Breast epithelium (tissue), 4 donors: ENCODE results near the gene WDR74. TPM values are rescaled to one million over a fixed set of nuclear protein-coding genes. Genes with fewer than 3 reads are reported as not detected.

ENCODE experiments used
- DNase-seq, 2 donors: peaks; one replicate each; pipeline ENCODE4 v3.0.0-alpha.2; 2019; ENCODE audit warnings: low spot score in 2 of 2
- H3K27ac ChIP-seq, 2 donors: fragments of 200-600 bp; sonication (generic) in 1 of 2; one replicate each; pipeline ENCODE4 v1.5.1; 2016 to 2019; ENCODE audit warnings: mild to moderate bottlenecking in 1 of 2
- H3K27me3 ChIP-seq, 2 donors: fragments of 200-600 bp; sonication (generic) in 1 of 2; one replicate each; pipeline versions ENCODE4 v1.5.1 to v1.6.0; 2017 to 2019; ENCODE audit warnings: control low read depth in 1 of 2, mild to moderate bottlenecking in 1 of 2
- H3K36me3 ChIP-seq: fragments of 200-600 bp; one replicate; pipeline ENCODE4 v1.5.1; 2019
- H3K4me1 ChIP-seq, 2 donors: fragments of 200-600 bp; sonication (generic); one replicate each; pipeline ENCODE4 v1.5.1; 2016 to 2019; ENCODE audit warnings: control low read depth in 1 of 2
- H3K4me3 ChIP-seq, 3 donors: fragments of 200-600 bp; sonication (generic); 1 replicate in 2 of 3; 2 replicates in 1 of 3; pipeline ENCODE4 v1.5.1; 2016 to 2019; ENCODE audit warnings: mild to moderate bottlenecking in 3 of 3, moderate library complexity in 2 of 3
- H3K9me3 ChIP-seq, 2 donors: fragments of 200-600 bp; sonication (generic) in 1 of 2; one replicate each; pipeline ENCODE4 v1.5.1; 2016 to 2019; ENCODE audit warnings: control low read depth in 1 of 2
- POLR2A ChIP-seq: fragments of 450-650 bp; IDR thresholded peaks from one replicate; pipeline ENCODE4 v1.6.1; 2016; ENCODE audit warnings: antibody characterized with exemption, mild to moderate bottlenecking, moderate library complexity
- POLR2AphosphoS5 ChIP-seq, 3 donors: sonication (generic); formaldehyde crosslinking; IDR thresholded peaks; one replicate each; pipeline ENCODE4 v1.6.1; 2017; ENCODE audit warnings: antibody characterized with exemption in 3 of 3
- intact Hi-C: fragments of 100-400 bp; cut with DNase I; formaldehyde crosslinking; loops from one replicate; pipeline ENCODE4 v1.15.1; 2023; ENCODE audit warnings: low total_unique reads
- total RNA-seq, 3 donors: library from RNA; depleted of rRNA; stranded (reverse); fragments of >200 nt; gene quantifications; one replicate each; pipeline ENCODE4 v1.1.0, GENCODE V29; 2016
- TF ChIP-seq, protein P1 (sequence below), 3 donors: fragments of 450-650 bp; IDR thresholded peaks; one replicate each; pipeline ENCODE4 v1.5.1; 2016 to 2017; ENCODE audit warnings: antibody characterized with exemption in 3 of 3, mild to moderate bottlenecking in 3 of 3, moderate library complexity in 3 of 3

WDR74 gene
- total RNA-seq, 3 donors from 2014 or later = 46.6 to 62.6 (median 48.7) TPM

DNA sequence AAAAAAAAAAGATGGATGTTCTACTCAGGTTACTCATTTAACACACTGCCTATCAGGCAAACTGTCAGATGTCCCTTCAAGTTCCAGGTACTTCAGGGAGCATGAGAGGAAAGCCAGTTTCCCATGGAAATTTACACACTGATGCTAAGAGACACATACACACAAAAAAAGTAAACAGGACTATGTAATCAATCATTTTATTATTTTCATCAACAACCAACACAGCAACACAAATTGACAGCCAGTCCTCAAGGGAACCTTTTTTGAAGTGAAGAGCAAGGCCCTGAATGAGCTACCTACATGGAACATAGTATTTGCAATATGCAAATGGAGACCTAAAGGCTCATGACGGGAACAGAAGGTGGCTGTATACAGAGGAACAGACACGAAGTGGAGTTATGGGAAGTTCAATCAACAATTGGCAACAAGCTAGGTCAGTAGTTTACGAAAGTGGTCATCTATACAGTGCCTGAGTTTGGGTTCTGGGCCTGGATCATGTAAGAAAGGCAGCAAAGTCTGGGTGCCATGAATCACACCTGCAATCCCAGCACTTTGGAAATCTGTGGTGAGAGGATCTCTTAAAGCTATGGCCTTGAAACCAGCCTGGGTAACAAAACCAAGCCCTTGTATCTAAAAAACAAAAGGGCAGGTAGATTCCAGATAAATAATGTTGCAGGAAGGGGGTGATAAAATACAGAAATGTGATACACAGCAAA, 12.6 kb upstream of the WDR74 start:
- DNase-seq = no peak
- H3K4me3 ChIP-seq = no peak overlapping the region
- no peaks in the 10 kb centered on the region for H3K27me3 ChIP-seq
- no peak overlapping the region for H3K27ac ChIP-seq
- peaks cover 0 to 14% of the 10 kb centered on the region in 2 donors for H3K4me1 ChIP-seq
- intact Hi-C loops = no loop called here
- H3K36me3 ChIP-seq = no peaks in the 10 kb centered on the region
- no peaks in the 10 kb centered on the region for H3K9me3 ChIP-seq
- no peak for TF ChIP-seq POLR2A
- no peak for TF ChIP-seq POLR2AphosphoS5 (IDR thresholded peaks at IDR 0.05)
- TF ChIP-seq, protein P1, sequence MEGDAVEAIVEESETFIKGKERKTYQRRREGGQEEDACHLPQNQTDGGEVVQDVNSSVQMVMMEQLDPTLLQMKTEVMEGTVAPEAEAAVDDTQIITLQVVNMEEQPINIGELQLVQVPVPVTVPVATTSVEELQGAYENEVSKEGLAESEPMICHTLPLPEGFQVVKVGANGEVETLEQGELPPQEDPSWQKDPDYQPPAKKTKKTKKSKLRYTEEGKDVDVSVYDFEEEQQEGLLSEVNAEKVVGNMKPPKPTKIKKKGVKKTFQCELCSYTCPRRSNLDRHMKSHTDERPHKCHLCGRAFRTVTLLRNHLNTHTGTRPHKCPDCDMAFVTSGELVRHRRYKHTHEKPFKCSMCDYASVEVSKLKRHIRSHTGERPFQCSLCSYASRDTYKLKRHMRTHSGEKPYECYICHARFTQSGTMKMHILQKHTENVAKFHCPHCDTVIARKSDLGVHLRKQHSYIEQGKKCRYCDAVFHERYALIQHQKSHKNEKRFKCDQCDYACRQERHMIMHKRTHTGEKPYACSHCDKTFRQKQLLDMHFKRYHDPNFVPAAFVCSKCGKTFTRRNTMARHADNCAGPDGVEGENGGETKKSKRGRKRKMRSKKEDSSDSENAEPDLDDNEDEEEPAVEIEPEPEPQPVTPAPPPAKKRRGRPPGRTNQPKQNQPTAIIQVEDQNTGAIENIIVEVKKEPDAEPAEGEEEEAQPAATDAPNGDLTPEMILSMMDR (IDR thresholded peaks at IDR 0.05) = no peak

DNA sequence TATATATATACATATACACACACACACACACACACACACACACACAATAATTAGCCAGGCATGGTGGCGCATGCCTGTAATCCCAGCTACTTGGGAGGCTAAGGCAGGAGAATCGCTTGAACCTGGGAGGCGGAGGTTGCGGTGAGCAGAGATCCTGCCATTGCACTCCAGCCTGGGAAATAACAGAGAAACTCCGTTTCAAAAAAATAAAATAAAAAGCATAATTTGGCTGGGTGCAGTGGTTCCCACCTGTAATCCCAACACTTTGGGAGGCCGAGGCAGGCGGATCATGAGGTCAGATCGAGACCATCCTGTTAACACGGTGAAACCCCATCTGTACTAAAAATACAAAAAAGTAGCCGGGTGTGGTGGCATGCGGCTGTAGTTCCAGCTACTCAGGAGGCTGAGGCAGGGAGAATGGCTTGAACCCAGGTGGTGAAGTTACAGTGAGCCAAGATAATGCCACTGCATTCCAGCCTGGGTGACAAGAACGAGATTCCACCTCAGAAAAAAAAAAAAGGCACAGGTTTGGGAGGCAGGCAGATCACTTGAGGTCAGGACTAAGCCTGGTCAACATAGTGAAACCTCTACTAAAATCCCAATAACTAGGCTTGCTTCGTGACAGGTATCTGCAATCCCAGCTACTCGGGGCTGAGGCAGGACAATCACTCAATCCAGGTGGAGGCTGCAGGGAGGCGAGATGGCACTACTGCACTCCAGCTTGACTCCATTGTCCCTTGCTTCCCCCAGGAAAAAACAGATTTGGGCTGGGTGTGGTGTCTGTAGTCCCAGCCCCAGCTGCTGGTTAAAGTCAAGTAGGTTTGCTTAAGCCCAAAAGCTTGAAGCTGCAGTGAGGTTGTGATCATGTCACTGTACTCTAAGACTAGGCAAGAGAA, 11.8 kb upstream of the WDR74 start:
- Histone ChIP-seq H3K9me3 (no peaks in the 10 kb centered on the region), H3K4me1 (peaks cover 0 to 14% of the 10 kb centered on the region in 2 donors), H3K27me3 (no peaks in the 10 kb centered on the region), H3K36me3 (no peaks in the 10 kb centered on the region), H3K4me3 (no peak overlapping the region), H3K27ac (no peak overlapping the region)
- intact Hi-C loops = no loop called here
- TF ChIP-seq POLR2AphosphoS5 (IDR thresholded peaks at IDR 0.05) (no peak), POLR2A (no peak)
- TF ChIP-seq, protein P1 (IDR thresholded peaks at IDR 0.05) = no peak
- DNase-seq = no peak

DNA sequence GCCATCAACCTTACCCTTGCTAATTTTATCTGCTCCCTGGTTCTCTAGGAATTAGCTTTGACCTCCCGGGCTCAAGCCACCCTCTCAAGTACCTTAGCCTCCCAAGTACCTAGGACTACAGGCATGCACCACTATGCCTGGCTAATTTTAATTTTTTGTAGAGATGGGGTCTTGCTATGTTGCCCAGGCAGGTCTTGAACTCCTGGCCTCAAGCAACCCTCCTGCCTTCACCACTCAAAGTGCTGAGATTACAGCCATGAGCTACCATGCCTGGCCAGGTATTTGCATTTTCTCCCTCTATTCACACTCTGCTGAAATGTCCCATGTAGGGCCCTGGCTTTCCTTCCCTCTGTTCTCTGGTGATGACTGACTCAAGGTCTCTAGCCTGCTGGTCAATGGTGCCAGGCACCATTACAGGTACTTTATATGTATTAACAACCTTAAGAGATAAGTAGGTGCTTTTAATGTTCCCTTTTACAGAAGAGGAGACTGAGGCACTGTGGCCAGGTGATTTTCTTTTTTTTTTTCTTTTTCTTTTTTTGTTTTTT, 8.5 kb upstream of the WDR74 start:
- no peaks in the 10 kb centered on the region for H3K9me3 ChIP-seq
- no peaks in the 10 kb centered on the region for H3K27me3 ChIP-seq
- H3K4me1 ChIP-seq = no peaks in the 10 kb centered on the region
- TF ChIP-seq POLR2A (no peak), POLR2AphosphoS5 (IDR thresholded peaks at IDR 0.05) (no peak)
- TF ChIP-seq, protein P1 (IDR thresholded peaks at IDR 0.05) = no peak
- intact Hi-C loops = no loop called here
- H3K4me3 ChIP-seq = no peak overlapping the region
- H3K36me3 ChIP-seq = no peaks in the 10 kb centered on the region
- H3K27ac ChIP-seq = no peak overlapping the region
- DNase-seq = no peak

DNA sequence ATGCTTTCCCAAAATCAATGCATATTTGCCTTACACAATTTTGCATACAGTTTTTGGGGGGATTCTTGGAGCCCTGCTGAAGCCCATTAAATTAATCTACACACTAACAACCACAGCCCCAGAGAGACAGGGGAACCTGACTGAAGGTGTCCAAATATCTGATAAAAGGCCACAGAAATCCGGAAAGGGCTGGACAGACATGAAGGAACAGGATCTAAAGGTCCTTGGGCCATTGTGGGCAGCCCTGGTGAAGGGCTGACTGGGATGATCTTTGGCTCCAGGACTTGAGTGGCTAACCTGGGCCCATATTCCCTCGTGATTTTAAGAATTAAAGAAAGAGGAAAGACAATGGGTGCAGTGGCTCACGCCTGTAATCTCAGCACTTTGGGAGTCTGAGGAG, 6.8 kb upstream of the WDR74 start:
- intact Hi-C loops = no loop called here

More for the DNA sequence above, 6.8 kb upstream of the WDR74 start:
- no peak overlapping the region for H3K4me3 ChIP-seq
- no peaks in the 10 kb centered on the region for H3K9me3 ChIP-seq
- H3K27ac ChIP-seq = no peak overlapping the region
- TF ChIP-seq, protein P1 (IDR thresholded peaks at IDR 0.05) = no peak
- TF ChIP-seq POLR2AphosphoS5 (IDR thresholded peaks at IDR 0.05) = no peak
- no peak for TF ChIP-seq POLR2A
- no peaks in the 10 kb centered on the region for H3K4me1 ChIP-seq
- no peak for DNase-seq
- no peaks in the 10 kb centered on the region for H3K36me3 ChIP-seq
- no peaks in the 10 kb centered on the region for H3K27me3 ChIP-seq
